Measurements from ENCODE around the gene TTBK1.

TTBK1 gene

GRCh38 chr6:43262780-43263313 is 19.6 kb downstream of the TTBK1 start:
- TF ChIP-seq, protein P1, sequence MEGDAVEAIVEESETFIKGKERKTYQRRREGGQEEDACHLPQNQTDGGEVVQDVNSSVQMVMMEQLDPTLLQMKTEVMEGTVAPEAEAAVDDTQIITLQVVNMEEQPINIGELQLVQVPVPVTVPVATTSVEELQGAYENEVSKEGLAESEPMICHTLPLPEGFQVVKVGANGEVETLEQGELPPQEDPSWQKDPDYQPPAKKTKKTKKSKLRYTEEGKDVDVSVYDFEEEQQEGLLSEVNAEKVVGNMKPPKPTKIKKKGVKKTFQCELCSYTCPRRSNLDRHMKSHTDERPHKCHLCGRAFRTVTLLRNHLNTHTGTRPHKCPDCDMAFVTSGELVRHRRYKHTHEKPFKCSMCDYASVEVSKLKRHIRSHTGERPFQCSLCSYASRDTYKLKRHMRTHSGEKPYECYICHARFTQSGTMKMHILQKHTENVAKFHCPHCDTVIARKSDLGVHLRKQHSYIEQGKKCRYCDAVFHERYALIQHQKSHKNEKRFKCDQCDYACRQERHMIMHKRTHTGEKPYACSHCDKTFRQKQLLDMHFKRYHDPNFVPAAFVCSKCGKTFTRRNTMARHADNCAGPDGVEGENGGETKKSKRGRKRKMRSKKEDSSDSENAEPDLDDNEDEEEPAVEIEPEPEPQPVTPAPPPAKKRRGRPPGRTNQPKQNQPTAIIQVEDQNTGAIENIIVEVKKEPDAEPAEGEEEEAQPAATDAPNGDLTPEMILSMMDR (IDR thresholded peaks at IDR 0.05; ENCODE audit: insufficient read depth, low read depth, low read length, missing control alignments) = no peak
- no peak overlapping the region for H3K4me3 ChIP-seq (ENCODE audit: low read length)
- DNase-seq (ENCODE audit: low read depth) = no peak

DNA sequence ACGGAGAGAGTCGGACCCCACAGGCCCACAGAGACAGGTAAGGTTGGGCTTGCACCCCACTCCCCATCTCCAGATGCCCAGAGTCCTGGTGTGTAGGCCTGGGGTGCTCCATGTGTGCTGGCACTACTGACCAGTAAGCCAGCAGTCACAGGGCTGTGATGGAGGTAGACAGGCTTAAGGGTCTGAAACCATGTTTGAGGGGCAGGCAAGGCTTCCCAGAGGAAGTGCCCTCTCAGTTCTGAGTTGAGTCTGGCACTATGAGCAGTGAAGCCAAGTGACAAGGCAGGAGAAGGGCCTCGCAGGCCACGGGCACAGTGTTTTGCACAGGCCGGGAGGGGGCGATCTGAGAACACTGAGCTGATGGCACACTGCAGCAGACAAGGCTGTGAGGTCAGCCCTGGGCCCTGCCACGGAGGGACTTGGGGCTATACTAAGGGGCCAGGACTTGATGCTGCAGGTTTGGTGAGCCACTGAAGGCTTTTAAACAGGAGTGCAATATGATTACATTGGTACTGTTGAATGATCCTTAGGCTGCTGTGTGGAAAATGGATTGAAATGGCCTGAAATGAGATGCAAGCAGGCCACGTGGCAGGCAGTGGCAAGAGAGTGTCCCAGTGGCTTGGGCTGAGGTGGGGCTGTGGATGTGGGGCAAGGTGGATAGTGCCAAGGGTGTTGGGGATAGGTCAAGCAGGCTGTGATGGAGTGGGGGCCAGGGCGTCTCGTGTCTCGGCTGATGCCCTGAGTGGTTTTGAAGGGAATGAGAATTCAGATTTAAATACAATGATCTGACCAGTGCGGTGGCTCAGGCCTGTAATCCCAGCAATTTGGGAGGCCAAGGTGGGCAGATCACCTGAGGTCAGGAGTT is 20.3 kb downstream of the TTBK1 start:
- TF ChIP-seq, protein P1 (IDR thresholded peaks at IDR 0.05; ENCODE audit: insufficient read depth, low read depth, low read length, missing control alignments) = peak; percentile 84
- no peak overlapping the region for H3K4me3 ChIP-seq (ENCODE audit: low read length)
- peak; percentile 76 for DNase-seq (ENCODE audit: low read depth)

- no peak for DNase-seq (ENCODE audit: low read depth)
- no peak overlapping the region for H3K4me3 ChIP-seq (ENCODE audit: low read length)
- TF ChIP-seq, protein P1 (IDR thresholded peaks at IDR 0.05; ENCODE audit: insufficient read depth, low read depth, low read length, missing control alignments) = no peak
Measured at GRCh38 chr6:43264599-43265145, 21.4 kb downstream of the TTBK1 start.

DNA sequence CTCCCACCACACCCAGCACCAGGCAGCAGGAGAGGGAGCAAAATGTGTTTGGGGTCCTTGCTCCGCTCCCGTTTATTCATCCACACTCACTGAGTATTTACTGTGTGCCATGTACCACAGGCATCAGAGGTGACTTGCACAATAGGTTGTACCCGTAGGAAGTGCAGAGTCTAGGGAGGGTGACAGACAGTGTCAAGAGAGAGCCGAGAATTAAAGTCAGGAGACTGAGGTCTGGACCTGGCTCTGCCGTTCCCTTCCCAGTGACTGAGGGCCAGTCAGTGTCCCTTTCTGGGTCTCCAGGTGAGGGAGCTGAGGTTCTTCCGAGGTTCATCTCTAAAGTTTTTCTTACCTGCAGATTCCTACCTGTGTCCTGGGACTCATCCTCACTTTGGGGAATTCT is 22.3 kb downstream of the TTBK1 start:
- TF ChIP-seq, protein P1 (IDR thresholded peaks at IDR 0.05; ENCODE audit: insufficient read depth, low read depth, low read length, missing control alignments) = no peak
- no peak for DNase-seq (ENCODE audit: low read depth)
- H3K4me3 ChIP-seq (ENCODE audit: low read length) = no peak overlapping the region

- DNase-seq (ENCODE audit: low read depth) = no peak
- TF ChIP-seq, protein P1 (IDR thresholded peaks at IDR 0.05; ENCODE audit: insufficient read depth, low read depth, low read length, missing control alignments) = no peak
Measured at GRCh38 chr6:43267619-43268354, 24.5 kb downstream of the TTBK1 start.

DNA sequence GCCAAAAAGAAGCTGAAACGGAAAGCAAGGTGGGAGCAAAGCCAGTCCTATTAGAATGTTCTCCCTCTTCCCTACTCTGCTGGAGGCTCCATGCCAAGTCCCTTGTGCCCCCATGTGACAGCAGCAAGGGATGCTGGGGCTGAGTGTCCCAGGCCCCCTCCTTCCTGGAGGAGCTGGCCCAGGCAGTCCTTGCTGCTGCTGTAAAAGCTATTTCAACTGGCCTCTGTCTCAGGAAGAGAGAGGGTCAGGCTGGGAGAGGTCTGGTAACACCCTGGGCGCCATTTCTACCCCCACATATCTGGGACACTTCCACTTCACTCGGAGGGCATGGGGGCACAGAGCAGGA is 25.0 kb downstream of the TTBK1 start:
- TF ChIP-seq, protein P1 (IDR thresholded peaks at IDR 0.05; ENCODE audit: insufficient read depth, low read depth, low read length, missing control alignments) = no peak
- no peak overlapping the region for H3K4me3 ChIP-seq (ENCODE audit: low read length)
- no peak for DNase-seq (ENCODE audit: low read depth)

More at GRCh38 chr6:43267619-43268354, 24.5 kb downstream of the TTBK1 start:
- H3K4me3 ChIP-seq (ENCODE audit: low read length) = no peak overlapping the region

Data from epithelial cell of esophagus (primary cell).